PFSK-1 (cell line): ENCODE measurements around the gene ZNF428.

Experiments used
- FOXP2 ChIP-seq: optimal IDR thresholded peaks from 2 replicates; pipeline ENCODE3; 2011; ENCODE audit warnings: borderline replicate concordance, control low read depth, inconsistent platforms; ENCODE audit not compliant: insufficient read depth; ENCODE audit errors: extremely low read length, extremely low read depth
- POLR2AphosphoS5 ChIP-seq: IDR thresholded peaks from 2 replicates; pipeline ENCODE4 v1.6.1; 2012; ENCODE audit warnings: low read depth, mild to moderate bottlenecking, control low read depth, low read length, moderate library complexity
- SIN3A ChIP-seq: IDR thresholded peaks from 2 replicates; pipeline ENCODE4 v1.6.1; 2012; ENCODE audit warnings: mild to moderate bottlenecking, low read length, moderate library complexity, borderline replicate concordance; ENCODE audit not compliant: insufficient read depth
- TAF1 ChIP-seq: IDR thresholded peaks from 2 replicates; pipeline ENCODE4 v1.6.1; 2012; ENCODE audit warnings: low read length, control low read depth, borderline replicate concordance; ENCODE audit not compliant: insufficient read depth
- TF ChIP-seq, protein P1 (sequence below), 2 experiments: IDR thresholded peaks; 2 replicates each; pipeline versions ENCODE4 v1.6.1 to v1.8.0; 2011 to 2012; ENCODE audit warnings: low read depth in 2 of 2, low read length in 2 of 2, control low read depth in 1 of 2, inconsistent platforms in 1 of 2, mild to moderate bottlenecking in 1 of 2, moderate library complexity in 1 of 2; ENCODE audit not compliant: insufficient read depth in 1 of 2

Gene ZNF428

GRCh38 chr19:43639519-43640423, 20.3 kb upstream of the ZNF428 start, which contains the start of gene CADM4:
Gene CADM4, minus strand, starts transcription at chr19:43639850. Its CDS starts 60 bp downstream, at chr19:43639790.
- no peak for TF ChIP-seq POLR2AphosphoS5
- no peak for TF ChIP-seq SIN3A
- no peak for TF ChIP-seq FOXP2
- no peak for TF ChIP-seq TAF1
- TF ChIP-seq, protein P1, sequence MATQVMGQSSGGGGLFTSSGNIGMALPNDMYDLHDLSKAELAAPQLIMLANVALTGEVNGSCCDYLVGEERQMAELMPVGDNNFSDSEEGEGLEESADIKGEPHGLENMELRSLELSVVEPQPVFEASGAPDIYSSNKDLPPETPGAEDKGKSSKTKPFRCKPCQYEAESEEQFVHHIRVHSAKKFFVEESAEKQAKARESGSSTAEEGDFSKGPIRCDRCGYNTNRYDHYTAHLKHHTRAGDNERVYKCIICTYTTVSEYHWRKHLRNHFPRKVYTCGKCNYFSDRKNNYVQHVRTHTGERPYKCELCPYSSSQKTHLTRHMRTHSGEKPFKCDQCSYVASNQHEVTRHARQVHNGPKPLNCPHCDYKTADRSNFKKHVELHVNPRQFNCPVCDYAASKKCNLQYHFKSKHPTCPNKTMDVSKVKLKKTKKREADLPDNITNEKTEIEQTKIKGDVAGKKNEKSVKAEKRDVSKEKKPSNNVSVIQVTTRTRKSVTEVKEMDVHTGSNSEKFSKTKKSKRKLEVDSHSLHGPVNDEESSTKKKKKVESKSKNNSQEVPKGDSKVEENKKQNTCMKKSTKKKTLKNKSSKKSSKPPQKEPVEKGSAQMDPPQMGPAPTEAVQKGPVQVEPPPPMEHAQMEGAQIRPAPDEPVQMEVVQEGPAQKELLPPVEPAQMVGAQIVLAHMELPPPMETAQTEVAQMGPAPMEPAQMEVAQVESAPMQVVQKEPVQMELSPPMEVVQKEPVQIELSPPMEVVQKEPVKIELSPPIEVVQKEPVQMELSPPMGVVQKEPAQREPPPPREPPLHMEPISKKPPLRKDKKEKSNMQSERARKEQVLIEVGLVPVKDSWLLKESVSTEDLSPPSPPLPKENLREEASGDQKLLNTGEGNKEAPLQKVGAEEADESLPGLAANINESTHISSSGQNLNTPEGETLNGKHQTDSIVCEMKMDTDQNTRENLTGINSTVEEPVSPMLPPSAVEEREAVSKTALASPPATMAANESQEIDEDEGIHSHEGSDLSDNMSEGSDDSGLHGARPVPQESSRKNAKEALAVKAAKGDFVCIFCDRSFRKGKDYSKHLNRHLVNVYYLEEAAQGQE (IDR thresholded peaks at IDR 0.05; ENCODE audit: insufficient read depth in 1 of 2, low read depth in 2 of 2, low read length in 2 of 2) = no peak

DNA sequence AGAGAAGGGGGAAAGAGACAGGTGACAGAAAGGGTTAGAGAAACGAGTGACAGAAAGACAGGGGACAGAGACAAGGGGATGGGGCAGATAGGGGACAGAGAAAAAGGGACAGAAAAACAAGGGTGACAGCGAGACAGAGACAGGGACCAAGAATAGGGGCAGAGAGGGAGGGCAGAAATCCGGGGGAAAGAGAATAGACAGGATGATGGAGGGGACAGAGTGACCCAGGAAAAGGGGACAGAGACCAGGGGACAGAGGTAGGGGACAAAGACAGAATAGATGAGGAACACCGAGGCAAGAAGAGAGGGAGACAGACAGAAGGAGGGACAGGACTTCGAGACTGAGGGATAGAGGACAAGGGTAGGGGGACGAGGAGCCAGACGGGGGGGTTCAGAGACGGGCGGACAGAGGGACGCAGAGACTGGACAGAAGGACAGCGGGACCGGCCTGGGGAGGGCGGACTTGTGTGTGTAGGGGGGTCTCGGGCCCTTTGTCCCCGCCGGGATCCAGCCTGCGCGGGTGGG, 19.6 kb upstream of the ZNF428 start:
- TF ChIP-seq POLR2AphosphoS5 (no peak), TAF1 (no peak), FOXP2 (no peak), SIN3A (no peak)
- TF ChIP-seq, protein P1 (IDR thresholded peaks at IDR 0.05; ENCODE audit: insufficient read depth in 1 of 2, low read depth in 2 of 2, low read length in 2 of 2) = no peak

DNA sequence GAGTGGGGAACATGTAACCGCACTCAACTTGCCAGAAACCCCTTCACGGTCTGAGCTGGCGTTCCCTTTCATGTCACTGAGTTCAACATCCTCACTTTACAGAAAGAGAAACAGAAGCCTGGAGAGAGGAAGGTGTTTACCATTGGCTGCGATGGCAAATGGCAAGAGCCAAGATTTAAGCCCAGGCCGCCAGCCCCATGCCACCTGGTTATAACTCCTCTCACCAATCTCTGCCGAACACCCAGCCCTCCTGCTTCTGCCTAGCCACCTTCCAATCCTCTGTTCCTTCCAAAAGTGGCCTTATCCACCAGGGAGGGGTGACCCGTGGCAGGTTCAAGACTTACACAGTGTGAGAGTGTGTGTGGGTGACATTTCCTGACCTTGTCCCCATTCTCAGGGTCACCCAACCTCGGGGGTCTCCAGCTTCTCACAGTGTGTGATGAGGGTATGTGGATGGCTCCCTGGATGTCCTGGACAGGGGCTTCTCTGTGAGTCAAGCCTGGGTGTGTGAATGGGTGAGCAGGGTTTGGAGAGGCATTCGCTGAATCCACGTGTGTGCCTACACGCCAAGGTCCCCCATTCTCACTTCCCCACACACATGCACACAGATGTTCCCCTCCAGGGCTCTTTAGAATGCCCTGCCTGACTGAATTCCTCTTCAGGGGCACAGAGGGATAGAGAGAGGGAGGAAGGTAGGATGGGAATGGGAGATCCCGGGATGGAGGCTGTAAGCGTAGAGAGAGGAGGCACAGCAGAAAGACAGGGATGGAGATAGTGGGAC, 19.0 kb upstream of the ZNF428 start:
- no peak for TF ChIP-seq FOXP2

- TF ChIP-seq SIN3A = no peak
Observed at GRCh38 chr19:43636121-43636683, 16.8 kb upstream of the ZNF428 start.

DNA sequence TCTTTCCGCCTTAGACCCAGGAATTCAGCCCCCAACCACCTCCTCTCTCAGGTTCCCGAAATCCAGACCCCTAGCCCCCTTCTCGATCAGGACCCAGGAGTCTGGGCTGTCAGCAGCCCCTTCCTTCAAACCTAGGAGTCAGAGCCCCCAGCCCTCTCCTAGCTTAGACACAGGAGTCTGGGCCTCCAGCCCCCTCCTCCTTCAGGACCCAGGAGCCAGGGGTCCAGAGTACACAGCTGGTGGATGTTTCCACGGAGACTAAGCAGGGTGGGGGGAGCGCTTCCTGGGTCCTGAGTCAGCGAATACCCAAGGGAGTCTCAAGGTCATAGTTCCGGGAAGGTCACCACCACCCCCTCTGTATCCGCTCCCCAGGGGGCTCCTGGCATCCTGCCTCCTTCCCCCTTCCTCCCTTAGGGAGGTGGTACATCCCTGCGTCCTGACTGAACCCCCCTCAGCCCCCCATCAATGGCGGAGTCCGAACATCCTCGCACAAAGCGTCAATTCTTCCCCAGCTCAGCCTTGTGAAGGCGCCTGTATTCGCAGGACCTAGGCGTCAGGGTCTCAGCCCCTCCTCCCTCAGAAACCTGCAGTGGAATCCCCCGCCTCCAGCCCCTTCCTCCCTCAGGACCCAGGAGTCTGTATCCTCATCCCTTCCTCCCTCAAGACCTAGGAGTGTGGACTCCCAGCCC, 15.6 kb upstream of the ZNF428 start:
- TF ChIP-seq TAF1 (no peak), POLR2AphosphoS5 (no peak), FOXP2 (no peak), SIN3A (no peak)
- TF ChIP-seq, protein P1 (IDR thresholded peaks at IDR 0.05; ENCODE audit: insufficient read depth in 1 of 2, low read depth in 2 of 2, low read length in 2 of 2) = no peak
